ENCODE results near the gene KCNQ4. TPM values are rescaled to one million over a fixed set of nuclear protein-coding genes. Genes with fewer than 3 reads are reported as not detected.

KCNQ4 gene
- total RNA-seq, 1 experiment from 2014 or later = 1.4 TPM

GRCh38 chr1:40789342-40789598 lies 5.7 kb downstream of the KCNQ4 start:
- Histone ChIP-seq H3K23ac (ENCODE audit: insufficient read length, low read depth, low read length) (no peak overlapping the region), H3K27me3 (ENCODE audit: insufficient read depth, low read length) (no peaks in the 10 kb centered on the region; the same call in 1 of the 2 replicates), H3K9ac (ENCODE audit: extremely low read depth, insufficient read length, low read length) (no peak overlapping the region), H3K23me2 (ENCODE audit: insufficient read length, low read depth, low read length, poor library complexity, severe bottlenecking) (peaks cover 2% of the 10 kb centered on the region), H3K4me2 (ENCODE audit: insufficient read depth, insufficient read length, low read length) (no peak overlapping the region), H2BK15ac (ENCODE audit: low read depth, low read length) (no peak overlapping the region), H3K4ac (ENCODE audit: low read depth, low read length) (no peak overlapping the region), H4K91ac (ENCODE audit: insufficient read length, low read depth, low read length) (no peak overlapping the region), H2BK5ac (ENCODE audit: insufficient read length, low read length) (no peak overlapping the region), H2AK5ac (ENCODE audit: insufficient read length, low read length) (no peak overlapping the region), H2BK120ac (ENCODE audit: low read depth, low read length, poor library complexity, severe bottlenecking) (no peak overlapping the region), H3T11ph (ENCODE audit: low read length) (no peak overlapping the region), H3K14ac (ENCODE audit: insufficient read depth, low read length) (no peak overlapping the region), H4K5ac (ENCODE audit: insufficient read length, low read depth, low read length) (no peak overlapping the region), H3K79me2 (ENCODE audit: insufficient read depth, low read length) (no peaks in the 10 kb centered on the region), H3K79me1 (ENCODE audit: insufficient read depth, low read depth, low read length, poor library complexity, severe bottlenecking) (no peaks in the 10 kb centered on the region), H3K4me1 (ENCODE audit: insufficient read depth, low read length) (no peaks in the 10 kb centered on the region), H4K8ac (replicated peaks; ENCODE audit: insufficient read length, low read depth, low read length) (no peak overlapping the region), H2BK20ac (ENCODE audit: low read depth, low read length, poor library complexity, severe bottlenecking) (no peak overlapping the region), H3K56ac (ENCODE audit: insufficient read length, low read depth, low read length) (no peak overlapping the region), H2AFZ (ENCODE audit: low read length) (no peak overlapping the region), H3K9me3 (ENCODE audit: control insufficient read depth, low read depth, low read length) (no peaks in the 10 kb centered on the region), H2BK12ac (ENCODE audit: insufficient read length, low read depth, low read length) (no peak overlapping the region), H3K27ac (ENCODE audit: insufficient read length, low read depth, low read length) (no peak overlapping the region), H3K18ac (ENCODE audit: insufficient read length, low read depth, low read length) (no peak overlapping the region), H4K20me1 (ENCODE audit: control insufficient read depth, insufficient read depth, insufficient read length) (no peaks in the 10 kb centered on the region)
- peaks cover 36% of the 10 kb centered on the region for H3K27me3 Mint-ChIP-seq (ENCODE audit: low read depth)
- WGBS (ENCODE audit: extremely low coverage, insufficient read length, low lambda C conversion rate) = no CpG with 5 or more reads among the region's 2 CpGs
- H3K27ac Mint-ChIP-seq = no peak overlapping the region
- no peak for TF ChIP-seq CTCF (conservative IDR thresholded peaks at IDR 0.05)
- H3K36me3 Mint-ChIP-seq (ENCODE audit: insufficient read depth in 1 of 3, low read depth in 3 of 3) = no peaks in the 10 kb centered on the region; a peak in 1 of 7 replicates
- no peak overlapping the region for H3K4me3 Mint-ChIP-seq
- H3K9me3 Mint-ChIP-seq = no peaks in the 10 kb centered on the region
- H3K4me1 Mint-ChIP-seq = peaks cover 4 to 19% of the 10 kb centered on the region in 2 experiments; a peak in 3 of 4 replicates
- DNase-seq = no peak
